ENCODE data around the gene CCDC122.

- TF ChIP-seq CTCF (IDR thresholded peaks at IDR 0.05; ENCODE audit: borderline replicate concordance, extremely low read depth, low read length, poor library complexity, severe bottlenecking) (no peak), EZH2 (IDR thresholded peaks at IDR 0.05; ENCODE audit: borderline replicate concordance, low read depth, low read length, severe bottlenecking) (no peak)
Observed at GRCh38 chr13:43835701-43836100, 43.8 kb downstream of the CCDC122 start.

Data from DND-41 (cell line).